GM21526 (cell line): ENCODE results near the gene PIP4K2C.

ENCODE experiments used
- ATAC-seq: cut with Tn5 transposase; IDR thresholded peaks from one replicate; pipeline ENCODE4 v1.9.1; 2021; ENCODE audit warnings: moderate library complexity; ENCODE audit not compliant: unreplicated experiment, low FRiP score

The PIP4K2C gene

GRCh38 chr12:57590864-57591781, at the start of gene PIP4K2C:
PIP4K2C (plus strand) TSS chr12:57591192; CDS start chr12:57591290, 98 bp downstream.
- ATAC-seq: peak; percentile 88

- ATAC-seq: no peak
Observed at GRCh38 chr12:57541717-57542116, 49.3 kb upstream of the PIP4K2C start.

- no peak for ATAC-seq
Observed at GRCh38 chr12:57543581-57543980, 47.4 kb upstream of the PIP4K2C start.

GRCh38 chr12:57545809-57546437, 45.1 kb upstream of the PIP4K2C start:
- ATAC-seq: no peak

- peak; percentile 96 for ATAC-seq
Observed at GRCh38 chr12:57546438-57547287, 44.3 kb upstream of the PIP4K2C start, which contains the start of gene DCTN2. DCTN2 (minus strand) TSS chr12:57547192; CDS start chr12:57547063, 129 bp downstream.

- ATAC-seq: no peak
Observed at GRCh38 chr12:57547288-57548012, 43.5 kb upstream of the PIP4K2C start.

- no peak for ATAC-seq
Observed at GRCh38 chr12:57548013-57548315, 43.0 kb upstream of the PIP4K2C start.

- no peak for ATAC-seq
Observed at GRCh38 chr12:57548488-57548887, 42.5 kb upstream of the PIP4K2C start.

- ATAC-seq: no peak
Observed at GRCh38 chr12:57549203-57549908, 41.6 kb upstream of the PIP4K2C start.

GRCh38 chr12:57549909-57550640, 40.9 kb upstream of the PIP4K2C start, which contains the start of gene KIF5A:
KIF5A (plus strand) TSS chr12:57550044; CDS start chr12:57550272, 228 bp downstream.
- no peak for ATAC-seq

- ATAC-seq: no peak
Observed at GRCh38 chr12:57550641-57551549, 40.1 kb upstream of the PIP4K2C start.

- no peak for ATAC-seq
Observed at GRCh38 chr12:57551637-57552305, 39.2 kb upstream of the PIP4K2C start.

GRCh38 chr12:57552306-57552651, 38.7 kb upstream of the PIP4K2C start:
- no peak for ATAC-seq

GRCh38 chr12:57552835-57553313, 38.1 kb upstream of the PIP4K2C start:
- no peak for ATAC-seq

- ATAC-seq: no peak
Observed at GRCh38 chr12:57553343-57554202, 37.4 kb upstream of the PIP4K2C start.

- no peak for ATAC-seq
Observed at GRCh38 chr12:57554453-57554852, 36.5 kb upstream of the PIP4K2C start.
